T-helper 1 cell treated with Interleukin-12 subunit alpha and Interleukin-12 subunit beta and Interleukin-4 antibody, amounts not matched to agents 30 μg/mL and 1 μg/mL, for 36 hours (primary cell): ENCODE data around the gene ATP6V0A4.
A peak's percentile ranks its signal among the peaks of the same experiment; 100 is the strongest.

Source experiments
- H3K27ac Mint-ChIP-seq: one replicate; pipeline ENCODE4 v1.8.0; 2021; ENCODE audit warnings: mild to moderate bottlenecking, mixed read lengths
- H3K27me3 Mint-ChIP-seq: one replicate; pipeline ENCODE4 v1.8.0; 2021; ENCODE audit warnings: low read depth, mixed read lengths
- H3K36me3 Mint-ChIP-seq: one replicate; pipeline ENCODE4 v1.8.0; 2021; ENCODE audit warnings: low read depth, mixed read lengths
- H3K4me1 Mint-ChIP-seq: one replicate; pipeline ENCODE4 v1.8.0; 2021; ENCODE audit warnings: low read depth, mixed read lengths
- H3K4me3 Mint-ChIP-seq: one replicate; pipeline ENCODE4 v1.8.0; 2021; ENCODE audit warnings: mild to moderate bottlenecking, moderate library complexity, mixed read lengths
- H3K9me3 Mint-ChIP-seq: one replicate; pipeline ENCODE4 v1.8.0; 2021; ENCODE audit warnings: mixed read lengths

ATP6V0A4 gene

DNA sequence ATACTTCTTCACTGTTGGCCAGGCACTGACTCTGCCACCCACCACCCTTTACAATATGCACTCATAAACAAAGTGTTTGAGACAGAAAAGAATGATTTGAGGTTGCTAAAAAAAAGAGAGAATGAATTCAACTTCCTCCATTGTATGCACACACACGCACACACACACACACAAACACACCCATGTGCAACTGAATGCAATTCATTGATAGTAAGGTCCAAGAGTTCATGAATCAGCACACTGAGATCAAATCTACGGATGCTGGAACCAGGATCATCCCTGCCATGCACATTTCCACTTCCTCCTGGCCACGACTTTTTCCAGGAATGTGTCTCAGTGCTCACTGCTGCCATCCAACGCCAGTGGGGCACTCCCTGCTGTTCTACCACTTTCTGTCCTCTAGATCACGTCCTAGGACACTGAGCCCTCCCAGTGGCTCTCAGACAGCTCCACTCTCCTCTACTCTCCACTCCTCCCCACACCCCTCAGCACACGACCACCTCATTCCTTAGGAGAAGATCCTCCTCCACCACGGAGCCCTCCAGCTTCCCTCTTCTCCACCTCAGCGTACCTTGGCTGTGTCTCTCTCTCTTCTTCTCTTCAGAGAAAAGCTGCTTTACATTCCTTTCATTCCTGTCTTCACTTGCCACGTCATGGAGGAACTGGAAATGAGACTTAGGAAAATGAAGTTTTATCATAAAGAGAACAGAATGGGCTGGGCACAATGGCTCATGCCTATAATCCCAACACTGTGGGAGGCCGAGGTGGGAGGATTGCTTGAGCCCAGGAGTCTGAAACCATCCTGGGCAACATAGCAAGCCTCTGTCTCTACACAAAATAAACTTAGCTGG is 12.2 kb downstream of the ATP6V0A4 start:
- peaks cover 16% of the 10 kb centered on the region for H3K27me3 Mint-ChIP-seq
- no peaks in the 10 kb centered on the region for H3K36me3 Mint-ChIP-seq
- H3K9me3 Mint-ChIP-seq, result peaks cover 30% of the 10 kb centered on the region
- H3K27ac Mint-ChIP-seq, result no peak overlapping the region
- no peak overlapping the region for H3K4me3 Mint-ChIP-seq
- H3K4me1 Mint-ChIP-seq, result peaks cover 3% of the 10 kb centered on the region

DNA sequence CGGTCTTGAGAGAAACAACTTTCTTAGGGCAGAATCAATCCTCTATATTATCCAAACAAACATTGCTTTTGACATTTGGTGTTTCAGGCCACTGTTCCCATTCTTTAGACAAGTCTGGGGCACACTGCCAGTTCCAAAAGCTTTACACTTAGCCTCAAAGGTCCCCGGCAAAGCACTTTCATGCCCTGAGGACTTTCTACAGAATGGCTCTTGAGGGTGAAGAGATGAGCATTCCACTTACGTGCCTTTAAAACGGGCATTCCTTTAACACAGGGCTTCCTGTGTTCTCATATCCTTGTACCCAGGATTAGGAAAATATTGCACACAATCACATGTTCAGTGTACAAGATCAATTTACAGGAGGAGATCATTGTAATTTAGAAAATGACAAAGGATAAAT is 13.3 kb downstream of the ATP6V0A4 start:
- peaks cover 3% of the 10 kb centered on the region for H3K4me1 Mint-ChIP-seq
- no peak overlapping the region for H3K27ac Mint-ChIP-seq
- no peak overlapping the region for H3K4me3 Mint-ChIP-seq
- H3K36me3 Mint-ChIP-seq, result no peaks in the 10 kb centered on the region
- peaks cover 30% of the 10 kb centered on the region for H3K9me3 Mint-ChIP-seq
- H3K27me3 Mint-ChIP-seq, result peaks cover 16% of the 10 kb centered on the region

DNA sequence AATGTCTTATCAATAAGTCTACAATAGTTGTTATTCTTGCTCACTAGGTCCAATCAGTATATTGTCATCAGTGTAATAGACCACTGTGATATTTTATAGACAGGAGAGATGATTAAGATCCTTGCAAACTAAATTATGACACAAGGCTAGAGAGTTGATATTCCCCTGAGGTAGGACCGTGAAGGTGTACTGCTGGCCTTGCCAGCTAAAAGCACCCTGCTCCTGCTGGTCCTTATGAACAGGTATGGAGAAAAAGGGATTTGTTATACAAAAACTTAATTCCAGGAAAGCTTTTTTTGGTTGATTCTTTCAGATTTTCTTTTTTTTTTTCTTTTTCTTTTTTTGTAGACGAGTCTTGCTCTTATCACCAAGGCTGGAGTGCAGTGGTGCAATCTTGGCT is 17.0 kb downstream of the ATP6V0A4 start:
- Mint-ChIP-seq H3K27ac (no peak overlapping the region), H3K4me1 (peaks cover 2% of the 10 kb centered on the region)

DNA sequence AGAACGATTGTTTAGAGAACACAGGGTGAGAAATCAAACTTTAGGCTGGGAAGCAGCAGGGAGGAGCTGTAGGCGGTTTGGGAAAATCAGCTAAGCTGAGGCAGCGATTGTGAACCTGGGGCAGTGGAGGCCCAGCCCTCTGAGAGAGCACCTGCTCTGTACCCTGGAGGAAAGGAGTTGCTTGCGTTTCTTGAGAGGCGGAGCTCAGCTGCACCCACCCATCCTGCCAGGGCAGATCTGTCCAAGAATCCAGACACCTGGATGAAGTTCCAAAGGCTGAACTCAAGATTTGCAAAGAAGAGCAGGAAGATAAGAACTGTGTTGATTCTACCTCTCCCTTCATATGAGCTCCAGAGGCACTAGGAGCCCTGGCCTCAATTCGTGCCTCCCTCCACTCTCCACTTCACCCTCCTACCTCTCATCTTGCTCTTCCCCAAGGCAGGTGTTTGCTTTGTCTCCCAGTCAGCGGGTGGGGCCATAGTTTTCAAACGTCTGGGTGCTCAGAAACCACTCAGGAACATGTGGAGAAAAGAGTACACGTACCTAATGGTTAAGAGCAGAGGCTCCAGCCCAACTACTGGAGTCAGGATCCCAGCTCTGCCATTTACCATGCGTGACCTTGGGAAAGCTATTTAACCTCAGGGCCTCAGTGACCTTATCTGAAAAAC is 21.7 kb downstream of the ATP6V0A4 start:
- no peaks in the 10 kb centered on the region for H3K36me3 Mint-ChIP-seq
- no peaks in the 10 kb centered on the region for H3K27me3 Mint-ChIP-seq
- H3K4me1 Mint-ChIP-seq, result no peaks in the 10 kb centered on the region
- no peaks in the 10 kb centered on the region for H3K9me3 Mint-ChIP-seq
- no peak overlapping the region for H3K4me3 Mint-ChIP-seq
- no peak overlapping the region for H3K27ac Mint-ChIP-seq

More for the DNA sequence above, 17.0 kb downstream of the ATP6V0A4 start:
- Mint-ChIP-seq H3K27me3 (peaks cover 11% of the 10 kb centered on the region), H3K4me3 (no peak overlapping the region), H3K9me3 (peaks cover 7% of the 10 kb centered on the region), H3K36me3 (no peaks in the 10 kb centered on the region)

DNA sequence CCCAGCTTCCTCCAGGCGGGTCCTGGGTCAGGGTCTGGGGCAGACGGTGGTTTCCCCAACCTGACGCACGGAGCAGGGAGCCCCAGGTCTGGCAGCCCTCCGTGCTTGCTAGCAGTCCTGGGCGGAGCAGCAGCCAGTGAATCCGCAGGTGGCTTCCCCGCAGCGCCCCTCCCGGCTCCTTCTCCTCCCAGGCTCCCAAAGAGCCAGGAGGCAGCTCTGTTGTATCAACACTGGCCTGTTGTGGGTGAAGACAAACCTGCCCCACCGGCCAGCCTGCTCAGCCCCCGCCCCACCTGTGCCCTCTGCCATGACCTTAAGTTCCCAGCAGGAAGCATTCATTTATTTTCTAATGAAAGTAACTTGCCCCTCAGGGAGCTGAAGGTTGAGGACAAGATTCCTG is 24.2 kb downstream of the ATP6V0A4 start:
- Mint-ChIP-seq H3K4me3 (no peak overlapping the region), H3K36me3 (no peaks in the 10 kb centered on the region), H3K27ac (no peak overlapping the region), H3K27me3 (no peaks in the 10 kb centered on the region), H3K9me3 (no peaks in the 10 kb centered on the region), H3K4me1 (no peaks in the 10 kb centered on the region)

DNA sequence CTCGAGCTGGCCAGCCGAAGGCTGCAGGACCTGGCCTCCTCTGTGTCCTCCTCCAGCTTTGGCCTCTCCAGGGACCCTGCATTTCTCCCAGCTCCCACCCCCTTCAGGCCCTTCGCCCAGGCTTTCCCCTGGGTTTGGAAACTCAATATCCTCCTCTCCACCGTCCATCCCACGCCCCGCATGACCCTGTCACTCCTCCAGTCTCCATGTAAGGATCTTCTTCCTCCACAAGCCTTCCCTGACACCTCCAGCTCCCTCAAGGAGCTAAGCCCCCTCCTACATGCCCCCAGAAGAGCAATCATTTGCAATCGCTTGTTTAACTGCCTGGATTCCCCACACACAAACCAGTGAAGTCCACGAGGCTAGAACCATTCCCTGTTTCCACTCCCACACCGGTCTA is 24.8 kb downstream of the ATP6V0A4 start:
- Mint-ChIP-seq H3K4me3 (no peak overlapping the region), H3K27me3 (no peaks in the 10 kb centered on the region), H3K27ac (no peak overlapping the region), H3K36me3 (no peaks in the 10 kb centered on the region), H3K4me1 (no peaks in the 10 kb centered on the region), H3K9me3 (no peaks in the 10 kb centered on the region)

DNA sequence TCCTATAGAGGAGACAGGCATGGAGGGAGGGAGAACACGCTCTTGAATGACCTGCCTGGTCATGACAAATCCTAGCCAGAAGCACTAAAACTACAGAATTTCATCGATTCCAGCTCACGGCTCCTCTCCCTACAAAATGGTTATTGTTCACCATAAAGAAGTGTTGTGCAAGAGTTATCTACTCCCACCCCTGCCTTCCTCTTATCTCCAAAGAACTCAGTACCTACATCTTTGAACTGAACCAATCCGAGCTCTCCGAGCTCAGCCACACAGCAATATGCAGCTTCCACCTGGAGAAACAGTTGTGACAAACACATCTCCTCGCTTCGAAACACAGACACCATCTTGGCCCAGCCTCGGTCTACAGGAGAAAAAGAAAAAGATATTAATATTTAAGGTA is 27.1 kb downstream of the ATP6V0A4 start:
- no peaks in the 10 kb centered on the region for H3K27me3 Mint-ChIP-seq
- H3K4me3 Mint-ChIP-seq, result no peak overlapping the region
- H3K4me1 Mint-ChIP-seq, result no peaks in the 10 kb centered on the region
- H3K9me3 Mint-ChIP-seq, result no peaks in the 10 kb centered on the region
- no peak overlapping the region for H3K27ac Mint-ChIP-seq
- H3K36me3 Mint-ChIP-seq, result no peaks in the 10 kb centered on the region

DNA sequence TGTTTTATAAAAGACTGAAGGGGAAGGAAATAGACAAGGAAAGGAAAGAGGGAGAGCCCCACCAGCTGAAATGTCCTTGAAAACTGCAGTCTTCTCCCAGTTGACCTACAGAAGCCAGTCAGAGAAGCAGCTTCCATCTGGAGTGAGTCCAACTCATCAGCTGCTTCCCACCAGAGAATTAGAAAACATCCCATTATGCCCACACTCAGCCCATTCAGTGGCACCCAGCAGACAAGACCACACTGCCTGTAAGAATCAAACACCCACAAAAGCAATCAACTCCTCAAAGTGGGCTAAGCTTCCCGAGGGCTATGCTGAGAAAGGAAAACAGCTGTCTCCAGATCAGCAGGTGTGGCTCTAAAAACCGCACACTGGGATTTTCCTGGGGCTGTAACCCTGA is 29.8 kb downstream of the ATP6V0A4 start:
- no peaks in the 10 kb centered on the region for H3K27me3 Mint-ChIP-seq
- H3K4me1 Mint-ChIP-seq, result no peaks in the 10 kb centered on the region
- no peak overlapping the region for H3K4me3 Mint-ChIP-seq
- no peaks in the 10 kb centered on the region for H3K9me3 Mint-ChIP-seq
- H3K36me3 Mint-ChIP-seq, result no peaks in the 10 kb centered on the region
- H3K27ac Mint-ChIP-seq, result no peak overlapping the region

DNA sequence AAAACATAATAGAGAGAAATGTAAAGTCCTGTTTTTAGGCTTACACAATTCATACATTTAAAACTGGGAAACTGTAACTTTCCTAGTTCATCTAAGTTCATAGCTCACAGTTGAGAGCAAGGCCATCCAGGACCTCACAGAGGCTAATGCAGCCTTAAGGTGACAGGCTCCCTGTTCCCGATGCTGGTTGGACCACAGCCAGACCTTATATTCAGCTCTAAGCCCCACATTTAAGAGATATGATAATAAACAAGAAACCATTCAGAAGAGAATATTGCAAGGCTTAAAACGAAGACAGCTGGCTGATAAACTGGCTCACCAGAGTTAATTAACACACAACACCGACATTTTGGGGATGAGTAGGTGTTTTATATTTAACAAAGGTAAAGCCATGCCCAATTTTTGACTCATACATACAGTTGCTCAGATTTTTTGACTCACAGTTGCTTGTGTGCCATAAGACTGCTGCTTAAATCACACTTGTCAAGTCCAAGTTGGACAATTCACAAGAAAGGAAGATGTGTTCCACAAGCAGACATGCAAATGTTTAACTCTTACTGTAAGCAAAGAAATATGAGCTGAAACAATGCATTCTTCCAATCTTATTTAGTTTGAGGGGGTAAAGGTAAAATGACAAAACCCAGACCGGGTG is 41.3 kb downstream of the ATP6V0A4 start:
- Mint-ChIP-seq H3K27me3 (no peaks in the 10 kb centered on the region), H3K9me3 (no peaks in the 10 kb centered on the region), H3K36me3 (peaks cover 5% of the 10 kb centered on the region), H3K4me3 (no peak overlapping the region), H3K4me1 (peaks cover 37% of the 10 kb centered on the region), H3K27ac (peak overlapping the region; percentile 51)

DNA sequence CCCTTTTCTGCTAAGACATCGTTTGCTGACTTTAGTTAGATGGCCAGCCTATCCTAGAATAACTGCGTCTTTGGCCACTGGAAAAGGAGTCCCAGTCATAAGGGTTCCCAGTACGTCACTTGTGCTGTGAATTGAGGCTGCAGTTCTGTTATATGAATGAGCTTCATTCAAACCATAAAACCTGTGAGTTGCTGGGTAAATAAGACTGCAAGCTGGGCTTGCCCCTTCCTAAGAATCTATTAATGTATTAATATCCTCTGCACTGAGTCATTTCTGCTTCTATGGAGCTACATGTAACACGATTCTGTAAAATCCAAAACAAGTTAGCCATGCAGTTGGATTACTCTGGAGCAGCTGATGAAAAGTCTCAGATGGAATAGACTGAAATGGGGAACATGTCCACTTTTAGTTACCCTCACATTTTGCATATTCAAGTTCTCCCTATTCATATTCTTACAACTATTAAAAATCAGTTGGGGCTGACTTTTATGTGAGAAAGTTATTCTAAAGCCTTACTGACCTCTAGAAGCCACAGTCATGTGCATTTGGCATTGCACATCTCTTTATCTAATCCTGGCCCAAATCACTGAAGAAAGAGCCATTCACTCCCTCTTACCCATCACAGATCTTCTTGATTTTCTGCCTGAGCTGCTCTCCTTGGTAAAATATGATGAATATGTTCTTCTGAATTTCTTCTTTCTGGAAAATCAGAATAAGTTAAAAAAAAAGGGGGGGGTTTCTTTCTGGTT is 42.0 kb downstream of the ATP6V0A4 start:
- Mint-ChIP-seq H3K9me3 (no peaks in the 10 kb centered on the region), H3K4me3 (no peak overlapping the region), H3K27ac (no peak overlapping the region), H3K27me3 (no peaks in the 10 kb centered on the region), H3K36me3 (peaks cover 5% of the 10 kb centered on the region), H3K4me1 (peaks cover 43% of the 10 kb centered on the region)

DNA sequence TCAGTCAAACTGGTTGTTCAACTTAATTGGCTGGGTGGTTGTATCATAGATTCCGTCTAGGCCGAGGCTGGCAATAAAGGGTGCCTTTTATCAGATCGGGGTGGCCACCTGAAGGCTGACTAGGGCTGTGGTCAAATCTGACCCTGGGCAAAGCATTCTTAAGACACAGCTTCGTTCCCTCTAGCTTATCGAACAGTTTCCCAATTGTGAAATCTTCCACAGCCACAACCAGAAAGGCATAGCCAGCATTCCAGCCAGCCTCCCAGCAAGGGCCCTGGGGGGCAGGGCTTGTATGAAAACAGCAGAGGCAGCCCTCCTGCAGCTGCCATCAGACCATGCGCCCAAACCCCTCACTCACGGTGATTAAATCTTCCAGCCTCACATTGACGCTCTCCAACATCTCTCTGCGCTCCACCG is 42.7 kb downstream of the ATP6V0A4 start:
- Mint-ChIP-seq H3K4me1 (peaks cover 50% of the 10 kb centered on the region), H3K9me3 (no peaks in the 10 kb centered on the region), H3K36me3 (peaks cover 5% of the 10 kb centered on the region), H3K27me3 (no peaks in the 10 kb centered on the region), H3K27ac (no peak overlapping the region), H3K4me3 (no peak overlapping the region)

DNA sequence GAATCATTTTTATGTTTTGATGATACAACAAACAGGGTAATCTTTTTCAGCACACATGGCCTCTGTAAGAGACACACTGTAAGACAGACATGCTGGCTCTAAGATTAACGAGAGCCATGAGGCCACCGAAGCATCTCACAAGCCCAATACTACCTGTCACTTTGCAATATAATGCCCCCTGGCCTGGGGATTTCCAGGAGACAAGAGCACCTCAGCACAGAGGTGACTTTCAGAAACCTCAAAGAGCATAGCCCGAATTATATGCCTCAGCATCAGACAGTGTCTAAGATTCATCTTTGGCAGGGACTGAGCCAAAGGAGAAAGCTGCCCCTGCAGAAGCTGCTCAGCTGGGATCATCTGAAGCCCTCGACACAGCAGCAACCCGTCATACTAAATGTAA is 44.4 kb downstream of the ATP6V0A4 start:
- Mint-ChIP-seq H3K27me3 (peaks cover 4% of the 10 kb centered on the region), H3K9me3 (no peaks in the 10 kb centered on the region), H3K4me3 (peak overlapping the region; percentile 52), H3K36me3 (peaks cover 5% of the 10 kb centered on the region), H3K4me1 (peaks cover 65% of the 10 kb centered on the region), H3K27ac (peak overlapping the region; percentile 92)

DNA sequence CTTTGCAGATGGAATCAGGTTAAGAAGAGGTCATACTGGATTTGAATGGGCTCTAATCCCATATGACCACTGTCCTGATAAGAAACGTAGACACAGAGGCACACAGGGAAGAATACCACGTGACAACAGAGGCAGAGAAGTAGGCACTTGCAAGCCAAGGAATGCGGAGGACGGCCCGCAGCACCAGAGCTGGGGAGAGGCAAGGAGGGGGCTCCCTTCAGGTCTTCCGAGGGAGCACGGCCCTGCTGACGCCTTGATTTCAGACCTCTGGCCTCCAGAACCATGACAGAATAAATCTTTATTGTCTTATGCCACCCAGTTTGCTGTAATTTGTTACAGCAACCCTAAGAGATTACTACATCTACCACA is 44.9 kb downstream of the ATP6V0A4 start:
- H3K4me3 Mint-ChIP-seq, result peak overlapping the region; percentile 52
- peaks cover 5% of the 10 kb centered on the region for H3K36me3 Mint-ChIP-seq
- no peaks in the 10 kb centered on the region for H3K9me3 Mint-ChIP-seq
- H3K27ac Mint-ChIP-seq, result peak overlapping the region; percentile 92
- H3K27me3 Mint-ChIP-seq, result peaks cover 4% of the 10 kb centered on the region
- peaks cover 67% of the 10 kb centered on the region for H3K4me1 Mint-ChIP-seq

DNA sequence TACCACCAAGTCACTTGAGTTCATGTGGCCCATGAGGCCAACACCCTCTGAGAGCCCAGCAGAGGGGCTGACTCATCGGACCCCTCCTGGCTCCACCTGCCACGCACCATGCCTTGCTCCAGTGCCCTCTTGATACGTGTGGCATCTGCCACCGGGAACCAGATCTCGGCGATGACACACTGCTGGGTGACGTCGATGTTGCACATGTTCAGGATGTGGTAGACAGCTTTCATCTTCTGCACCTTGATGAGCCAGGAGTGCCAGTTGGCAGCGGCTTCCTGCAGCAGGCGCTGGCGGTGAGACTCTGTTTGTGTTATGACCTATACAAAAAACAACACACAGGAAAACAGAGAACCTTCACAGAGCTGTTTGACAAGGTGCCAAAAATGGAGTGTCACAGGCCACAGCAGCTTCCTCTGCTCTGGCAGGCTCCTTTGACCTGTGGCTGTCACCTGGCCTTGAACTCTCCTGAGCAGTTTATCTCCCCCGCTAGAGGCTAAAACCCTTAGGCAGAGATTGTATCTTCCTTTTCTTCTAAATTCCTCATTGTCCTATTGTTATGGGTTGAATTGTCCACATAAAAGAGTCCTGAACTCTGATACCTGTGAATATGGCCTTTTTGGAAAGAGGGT is 45.4 kb downstream of the ATP6V0A4 start:
- no peaks in the 10 kb centered on the region for H3K9me3 Mint-ChIP-seq

More for the DNA sequence above, 45.4 kb downstream of the ATP6V0A4 start:
- Mint-ChIP-seq H3K36me3 (peaks cover 5% of the 10 kb centered on the region), H3K4me1 (peaks cover 64% of the 10 kb centered on the region), H3K27ac (peak overlapping the region; percentile 92), H3K27me3 (peaks cover 4% of the 10 kb centered on the region), H3K4me3 (peak overlapping the region; percentile 52)
